GM23338 (cell line): ENCODE measurements around the gene CPB1. TPM values are rescaled to one million over a fixed set of nuclear protein-coding genes. Genes with fewer than 3 reads are reported as not detected.

Experiments used
- ATAC-seq: fragments of 200-7000 bp; cut with Tn5 transposase; 3 replicates; pipeline ENCODE4 v1.9.1; 2020
- DNase-seq: peaks from one replicate; pipeline ENCODE4 v3.0.0-alpha.2; 2015; ENCODE audit warnings: low spot score
- H2AFZ ChIP-seq: fragments of 200-600 bp; sonication (generic); 2 replicates; pipeline ENCODE4 v1.8.0; 2016; ENCODE audit warnings: antibody characterized with exemption, mild to moderate bottlenecking, moderate library complexity
- H3F3A ChIP-seq: fragments of 200-600 bp; sonication (generic); replicated peaks from 2 replicates; pipeline ENCODE4 v1.8.0; 2017; ENCODE audit warnings: antibody characterized with exemption, mixed run types, low read depth
- H3K27ac ChIP-seq: fragments of 200-600 bp; sonication (generic); 2 replicates; pipeline ENCODE4 v1.6.1; 2016; ENCODE audit warnings: low read depth
- H3K27me3 ChIP-seq: fragments of 200-600 bp; sonication (generic); 2 replicates; pipeline ENCODE4 v1.8.0; 2016; ENCODE audit warnings: mild to moderate bottlenecking, mixed run types, moderate library complexity; ENCODE audit not compliant: insufficient read depth
- H3K36me3 ChIP-seq: fragments of 200-600 bp; sonication (generic); 2 replicates; pipeline ENCODE4 v1.8.0; 2016; ENCODE audit warnings: mild to moderate bottlenecking; ENCODE audit not compliant: insufficient read depth
- H3K4me1 ChIP-seq: fragments of 200-600 bp; sonication (generic); 2 replicates; pipeline ENCODE4 v1.8.0; 2016; ENCODE audit warnings: mild to moderate bottlenecking, moderate library complexity; ENCODE audit not compliant: insufficient read depth
- H3K4me2 ChIP-seq: fragments of 200-600 bp; sonication (generic); 2 replicates; pipeline ENCODE4 v1.7.1; 2017; ENCODE audit warnings: mixed run types
- H3K4me3 ChIP-seq: fragments of 200-600 bp; sonication (generic); 2 replicates; pipeline ENCODE4 v1.6.1; 2016; ENCODE audit warnings: mixed run types
- H3K79me2 ChIP-seq: fragments of 200-600 bp; sonication (generic); replicated peaks from 2 replicates; pipeline ENCODE4 v1.8.0; 2017; ENCODE audit warnings: mild to moderate bottlenecking; ENCODE audit not compliant: insufficient read depth
- H3K9me2 ChIP-seq: fragments of 200-600 bp; sonication (generic); 2 replicates; pipeline ENCODE4 v1.8.0; 2017; ENCODE audit not compliant: insufficient read depth
- H4K20me1 ChIP-seq: fragments of 200-600 bp; sonication (generic); replicated peaks from 2 replicates; pipeline ENCODE4 v1.8.0; 2017; ENCODE audit warnings: mild to moderate bottlenecking; ENCODE audit not compliant: insufficient read depth
- H3K27ac Mint-ChIP-seq: 2 replicates; pipeline ENCODE4 v1.8.0; 2020; ENCODE audit warnings: inconsistent platforms, mild to moderate bottlenecking, moderate library complexity, mixed read lengths
- H3K27me3 Mint-ChIP-seq: 3 replicates; pipeline ENCODE4 v1.8.0; 2022; ENCODE audit warnings: low read depth, mild to moderate bottlenecking, moderate library complexity, mixed read lengths, inconsistent platforms; ENCODE audit not compliant: insufficient read depth, poor library complexity
- H3K36me3 Mint-ChIP-seq: 3 replicates; pipeline ENCODE4 v1.8.0; 2021; ENCODE audit warnings: low read depth, mild to moderate bottlenecking, inconsistent platforms, moderate library complexity, mixed read lengths
- H3K4me1 Mint-ChIP-seq: 3 replicates; pipeline ENCODE4 v1.8.0; 2020; ENCODE audit warnings: mild to moderate bottlenecking, inconsistent platforms, mixed read lengths
- H3K4me3 Mint-ChIP-seq: 3 replicates; pipeline ENCODE4 v1.8.0; 2021; ENCODE audit warnings: moderate library complexity, mild to moderate bottlenecking, inconsistent platforms, mixed read lengths
- H3K9me3 Mint-ChIP-seq: 3 replicates; pipeline ENCODE4 v1.8.0; 2020; ENCODE audit warnings: moderate library complexity, mild to moderate bottlenecking, inconsistent platforms, mixed read lengths
- CTCF ChIP-seq, 2 experiments: fragments of 200-600 bp in 1 of 2; sonication (generic) in 1 of 2; conservative IDR thresholded peaks; 2 replicates each; pipeline versions ENCODE4 v1.5.1 to v1.6.1; 2016 to 2017; ENCODE audit warnings: antibody characterized with exemption in 2 of 2, low read depth in 2 of 2, mild to moderate bottlenecking in 2 of 2, moderate library complexity in 1 of 2
- ETS1 ChIP-seq: IDR thresholded peaks from 2 replicates; pipeline ENCODE4 v1.6.1; 2016; ENCODE audit warnings: antibody characterized with exemption
- EZH2 ChIP-seq: fragments of 200-600 bp; sonication (generic); IDR thresholded peaks from one replicate; pipeline ENCODE4 v1.8.0; 2017; ENCODE audit warnings: antibody characterized with exemption, mild to moderate bottlenecking, low read depth; ENCODE audit not compliant: unreplicated experiment
- JUNB ChIP-seq: IDR thresholded peaks from one replicate; pipeline ENCODE4 v1.6.1; 2016; ENCODE audit warnings: antibody characterized with exemption; ENCODE audit not compliant: unreplicated experiment
- NANOG ChIP-seq: IDR thresholded peaks from 2 replicates; pipeline ENCODE4 v1.6.1; 2016; ENCODE audit warnings: antibody characterized with exemption, borderline replicate concordance
- POLR2AphosphoS5 ChIP-seq: IDR thresholded peaks from 2 replicates; pipeline ENCODE4 v1.6.1; 2016; ENCODE audit warnings: antibody characterized with exemption, low read depth
- REST ChIP-seq: IDR thresholded peaks from one replicate; pipeline ENCODE4 v1.6.1; 2018; ENCODE audit warnings: antibody characterized with exemption; ENCODE audit not compliant: unreplicated experiment
- ZNF114 ChIP-seq: fragments of 250-450 bp; sonication (Bioruptor Pico); IDR thresholded peaks from 2 replicates; pipeline ENCODE4 v1.5.0; 2020; ENCODE audit warnings: mild to moderate bottlenecking, moderate library complexity
- ZNF331 ChIP-seq: fragments of 250-450 bp; sonication (Bioruptor Pico); IDR thresholded peaks from 2 replicates; pipeline ENCODE4 v1.5.0; 2020; ENCODE audit warnings: low read depth, mild to moderate bottlenecking, moderate library complexity
- ZNF462 ChIP-seq: fragments of 250-450 bp; sonication (Bioruptor Pico); IDR thresholded peaks from 2 replicates; pipeline ENCODE4 v1.5.0; 2020; ENCODE audit warnings: mild to moderate bottlenecking, moderate library complexity
- polyA plus RNA-seq: library from polyadenylated mRNA; unstranded; fragments of >200 nt; fragmentation: Nextera tagmentation; extraction: Ambion mirVana; gene quantifications from 2 replicates; pipeline ENCODE4 v1.2.1, GENCODE V29; 2016
- total RNA-seq: library from RNA; depleted of rRNA; stranded (reverse); fragments of >200 nt; shearing (Covaris generic); gene quantifications from 2 replicates; pipeline ENCODE4 v1.2.3, GENCODE V29; 2014

CPB1 gene
- total and polyA plus RNA-seq, 2 experiments from 2014 or later, result not detected

GRCh38 chr3:148789906-148790305 lies 37.7 kb upstream of the CPB1 start:
- Histone ChIP-seq H3K4me1 (no peaks in the 10 kb centered on the region), H3K4me3 (no peak overlapping the region), H3K9me2 (peaks cover 4% of the 10 kb centered on the region; the same call in 1 of the 2 replicates), H3K4me2 (no peak overlapping the region), H3K27me3 (no peaks in the 10 kb centered on the region), H2AFZ (no peak overlapping the region), H4K20me1 (no peaks in the 10 kb centered on the region), H3K79me2 (no peaks in the 10 kb centered on the region), H3K36me3 (0 out of 2 replicates have a peak, but pooled peaks cover 5% of the 10 kb centered on the region), H3F3A (no peaks in the 10 kb centered on the region), H3K27ac (no peak overlapping the region)
- Mint-ChIP-seq H3K4me3 (no peak overlapping the region), H3K27me3 (no peaks in the 10 kb centered on the region), H3K27ac (no peak overlapping the region), H3K9me3 (peaks cover 21% of the 10 kb centered on the region), H3K36me3 (peaks cover 5% of the 10 kb centered on the region; the same call in 2 of the 3 replicates), H3K4me1 (peaks cover 5% of the 10 kb centered on the region)
- ATAC-seq, result no peak
- DNase-seq, result no peak
- TF ChIP-seq EZH2, result no peak

GRCh38 chr3:148790370-148790769 lies 37.2 kb upstream of the CPB1 start:
- Histone ChIP-seq H3K79me2 (no peaks in the 10 kb centered on the region), H3K4me2 (no peak overlapping the region), H3K4me1 (0 out of 2 replicates have a peak, but pooled peaks cover 4% of the 10 kb centered on the region), H3K27me3 (no peaks in the 10 kb centered on the region), H3K4me3 (no peak overlapping the region), H2AFZ (peak overlapping the region; percentile 61; the same call in 1 of the 2 replicates), H4K20me1 (no peaks in the 10 kb centered on the region), H3F3A (no peaks in the 10 kb centered on the region), H3K9me2 (peaks cover 4% of the 10 kb centered on the region; the same call in 1 of the 2 replicates), H3K27ac (no peak overlapping the region), H3K36me3 (0 out of 2 replicates have a peak, but pooled peaks cover 5% of the 10 kb centered on the region)
- no peak for DNase-seq
- ATAC-seq, result no peak
- Mint-ChIP-seq H3K4me3 (no peak overlapping the region), H3K36me3 (peaks cover 5% of the 10 kb centered on the region; the same call in 2 of the 3 replicates), H3K27ac (no peak overlapping the region), H3K27me3 (no peaks in the 10 kb centered on the region), H3K9me3 (peaks cover 19% of the 10 kb centered on the region), H3K4me1 (peaks cover 8% of the 10 kb centered on the region)
- TF ChIP-seq NANOG (no peak), ETS1 (no peak), POLR2AphosphoS5 (no peak), ZNF462 (CRISPR knock-in tag) (no peak), JUNB (no peak), REST (no peak), ZNF114 (no peak), ZNF331 (no peak), CTCF (conservative IDR thresholded peaks at IDR 0.05; ENCODE audit: low read depth in 2 of 2) (no peak)
